CD4-positive, alpha-beta T cell (primary cell): Measurements from ENCODE around the gene GTF2H4. TPM values are rescaled to one million over a fixed set of nuclear protein-coding genes. Genes with fewer than 3 reads are reported as not detected.
"Not testable (repeated sequence)": the region's sequence is repeated elsewhere in the genome, so short reads cannot be mapped to it uniquely, and the experiment has no call there.

Source experiments
- ATAC-seq: fragments of 200-7000 bp; cut with Tn5 transposase; one replicate; pipeline ENCODE4 v1.10.0; 2022; ENCODE audit warnings: mild to moderate bottlenecking; ENCODE audit not compliant: poor library complexity
- CTCF ChIA-PET: fragments of 350-600 bp; sonication (Branson Sonifier 250); formaldehyde crosslinking; loops from one replicate; lab custom pipeline; 2021; ENCODE audit warnings: antibody characterized with exemption, inconsistent platforms; lab: Charles Lee
- POLR2A ChIA-PET: fragments of 350-600 bp; sonication (Branson Sonifier 250); formaldehyde crosslinking; loops from one replicate; lab custom pipeline; 2021; ENCODE audit warnings: antibody characterized with exemption, inconsistent platforms; lab: Charles Lee
- DNase-seq, 14 experiments: peaks; one replicate each; pipeline ENCODE4 v3.0.0-alpha.2; 2013 to 2020; ENCODE audit warnings: mixed read lengths in 2 of 14
- H3K27ac ChIP-seq, 2 donors: one replicate each; pipeline versions ENCODE4 v1.5.1 to v1.7.0; 2013; ENCODE audit warnings: low read length in 2 of 2, low read depth in 1 of 2, mild to moderate bottlenecking in 1 of 2
- H3K27me3 ChIP-seq, 2 experiments: 1 replicate in 1 of 2; 2 replicates in 1 of 2; pipeline versions ENCODE4 v1.6.1 to v1.7.0; 2013; ENCODE audit warnings: low read length in 2 of 2, control low read depth in 1 of 2, mild to moderate bottlenecking in 1 of 2, moderate library complexity in 1 of 2; ENCODE audit not compliant: insufficient read depth in 2 of 2, control insufficient read depth in 1 of 2
- H3K36me3 ChIP-seq: one replicate; pipeline ENCODE4 v1.6.1; 2013; ENCODE audit warnings: low read length, control low read depth; ENCODE audit not compliant: insufficient read depth
- H3K4me1 ChIP-seq: one replicate; pipeline ENCODE4 v1.6.1; 2013; ENCODE audit warnings: low read length, control low read depth; ENCODE audit not compliant: insufficient read depth
- H3K4me3 ChIP-seq: one replicate; pipeline ENCODE4 v1.5.1; 2013; ENCODE audit warnings: mild to moderate bottlenecking, low read length, moderate library complexity
- H3K9me3 ChIP-seq, 2 experiments: 1 replicate in 1 of 2; 2 replicates in 1 of 2; pipeline versions ENCODE4 v1.6.1 to v1.7.0; 2013; ENCODE audit warnings: low read length in 2 of 2, mild to moderate bottlenecking in 2 of 2, control low read depth in 1 of 2, moderate library complexity in 1 of 2; ENCODE audit not compliant: control insufficient read depth in 1 of 2, insufficient read depth in 1 of 2
- H3K27ac Mint-ChIP-seq: one replicate; pipeline ENCODE4 v1.8.0; 2020; ENCODE audit warnings: mixed read lengths
- H3K27me3 Mint-ChIP-seq: one replicate; pipeline ENCODE4 v1.8.0; 2021; ENCODE audit warnings: mixed read lengths
- H3K36me3 Mint-ChIP-seq: one replicate; pipeline ENCODE4 v1.8.0; 2021; ENCODE audit warnings: low read depth, mixed read lengths
- H3K4me1 Mint-ChIP-seq: one replicate; pipeline ENCODE4 v1.8.0; 2021; ENCODE audit warnings: low read depth, mixed read lengths
- H3K4me3 Mint-ChIP-seq: one replicate; pipeline ENCODE4 v1.8.0; 2020; ENCODE audit warnings: mild to moderate bottlenecking, mixed read lengths
- H3K9me3 Mint-ChIP-seq: one replicate; pipeline ENCODE4 v1.8.0; 2020; ENCODE audit warnings: mixed read lengths
- CTCF ChIP-seq: fragments of 200-600 bp; IDR thresholded peaks from one replicate; pipeline ENCODE4 v1.8.0; 2022; ENCODE audit warnings: antibody characterized with exemption, mild to moderate bottlenecking
- intact Hi-C, 2 experiments: fragments of 100-400 bp; cut with DNase I in 1 of 2; cut with micrococcal nuclease in 1 of 2; formaldehyde crosslinking; loops; one replicate each; pipeline versions ENCODE4 v1.15.1 to v1.9.0; 2023 to 2025; cut with DNase I, micrococcal nuclease
- total RNA-seq, 174 experiments: library from RNA in 2 of 174; stranded (reverse) in 2 of 174; gene quantifications; one replicate each; pipeline ENCODE4 v1.2.3 and lab custom pipeline; 2021 to 2026

Gene GTF2H4
- total RNA-seq, 2 experiments from 2014 or later, result 7.7 to 10.7 TPM

GRCh38 chr6:30900863-30901417 is 7.1 kb upstream of the GTF2H4 start:
- no peak overlapping the region for H3K4me3 ChIP-seq
- no peaks in the 10 kb centered on the region for H3K27me3 ChIP-seq
- H3K36me3 ChIP-seq, result peaks cover 12% of the 10 kb centered on the region
- POLR2A ChIA-PET, result no interaction called here
- TF ChIP-seq CTCF, result no peak
- H3K36me3 Mint-ChIP-seq, result peaks cover 23% of the 10 kb centered on the region
- H3K4me1 Mint-ChIP-seq, result no peaks in the 10 kb centered on the region
- DNase-seq, result no peak
- H3K9me3 ChIP-seq, result no peaks in the 10 kb centered on the region
- no peaks in the 10 kb centered on the region for H3K9me3 Mint-ChIP-seq
- no peak overlapping the region for H3K27ac ChIP-seq
- H3K27ac Mint-ChIP-seq, result no peak overlapping the region
- H3K4me1 ChIP-seq, result no peaks in the 10 kb centered on the region
- no peak for ATAC-seq
- intact Hi-C loops, result no loop called here
- H3K4me3 Mint-ChIP-seq, result no peak overlapping the region
- CTCF ChIA-PET, result no interaction called here
- H3K27me3 Mint-ChIP-seq, result no peaks in the 10 kb centered on the region

- H3K36me3 Mint-ChIP-seq, result peaks cover 20% of the 10 kb centered on the region
- TF ChIP-seq CTCF, result no peak
- H3K27me3 Mint-ChIP-seq, result no peaks in the 10 kb centered on the region
- ChIA-PET POLR2A (no interaction called here), CTCF (no interaction called here)
- H3K27me3 ChIP-seq, result no peaks in the 10 kb centered on the region
- no peak overlapping the region for H3K27ac Mint-ChIP-seq
- no peaks in the 10 kb centered on the region for H3K9me3 Mint-ChIP-seq
- peaks cover 7% of the 10 kb centered on the region for H3K36me3 ChIP-seq
- no peak for DNase-seq
- no peaks in the 10 kb centered on the region for H3K4me1 ChIP-seq
- H3K27ac ChIP-seq, result no peak overlapping the region
- intact Hi-C loops, result no loop called here
- H3K4me1 Mint-ChIP-seq, result no peaks in the 10 kb centered on the region
- no peak for ATAC-seq
- H3K9me3 ChIP-seq, result no peaks in the 10 kb centered on the region
- no peak overlapping the region for H3K4me3 ChIP-seq
- H3K4me3 Mint-ChIP-seq, result no peak overlapping the region
Observed at GRCh38 chr6:30901436-30901835, 6.6 kb upstream of the GTF2H4 start.

GRCh38 chr6:30902196-30902595 is 5.8 kb upstream of the GTF2H4 start:
- H3K27me3 Mint-ChIP-seq, H3K27ac ChIP-seq, H3K9me3 ChIP-seq, H3K9me3 Mint-ChIP-seq, POLR2A ChIA-PET, H3K27me3 ChIP-seq, H3K36me3 ChIP-seq, H3K4me3 ChIP-seq, intact Hi-C loops, H3K27ac Mint-ChIP-seq, DNase-seq, H3K4me1 ChIP-seq, H3K4me1 Mint-ChIP-seq, ATAC-seq, H3K4me3 Mint-ChIP-seq: not testable (repeated sequence)
- CTCF ChIA-PET, result interaction anchor here (0.6 kb wide), 1 partner anchor 540 kb away, joined by 3 read pairs; no protein-coding TSS in a partner anchor
- H3K36me3 Mint-ChIP-seq, result peaks cover 16% of the 10 kb centered on the region

GRCh38 chr6:30902709-30903108 is 5.3 kb upstream of the GTF2H4 start:
- ChIA-PET CTCF (interaction anchor here (0.6 kb wide), 1 partner anchor 133 kb away, joined by 3 read pairs; no protein-coding TSS in a partner anchor), POLR2A (no interaction called here)
- TF ChIP-seq CTCF, result no peak
- Histone ChIP-seq H3K4me3 (no peak overlapping the region), H3K9me3 (no peaks in the 10 kb centered on the region), H3K4me1 (peaks cover 5% of the 10 kb centered on the region), H3K27ac (no peak overlapping the region), H3K27me3 (no peaks in the 10 kb centered on the region), H3K36me3 (peaks cover 7% of the 10 kb centered on the region)
- intact Hi-C loops, result no loop called here
- H3K9me3 Mint-ChIP-seq, result no peaks in the 10 kb centered on the region
- no peak overlapping the region for H3K4me3 Mint-ChIP-seq
- DNase-seq (no peak), ATAC-seq (no peak)
- H3K27ac Mint-ChIP-seq, result no peak overlapping the region
- H3K36me3 Mint-ChIP-seq, result peaks cover 16% of the 10 kb centered on the region
- H3K27me3 Mint-ChIP-seq, result no peaks in the 10 kb centered on the region
- H3K4me1 Mint-ChIP-seq, result peaks cover 2% of the 10 kb centered on the region
